HL-60/S4 treated with retinoic acid at 250 ng/mL for 4 days and 3 days (cell line): ENCODE results near the gene IL4I1.

Experiments
- in situ Hi-C: fragments of 300-500 bp; cut with MboI; formaldehyde crosslinking; loops from 2 replicates; pipeline ENCODE4 v1.7.0; 2022; ENCODE audit warnings: low sequenced_read_pairs

Gene IL4I1

GRCh38 chr19:49866933-49867782 lies 29.5 kb downstream of the IL4I1 start, which contains the start of gene PNKP:
Gene PNKP (minus strand): TSS chr19:49867576. CDS start chr19:49867204, 372 bp downstream.
- in situ Hi-C loops, result no loop called here

GRCh38 chr19:49864890-49865289 lies 31.8 kb downstream of the IL4I1 start:
- in situ Hi-C loops, result no loop called here

GRCh38 chr19:49863935-49864320 lies 32.8 kb downstream of the IL4I1 start:
- in situ Hi-C loops, result no loop called here

GRCh38 chr19:49863254-49863934 lies 33.3 kb downstream of the IL4I1 start:
- in situ Hi-C loops, result no loop called here

- in situ Hi-C loops, result no loop called here
These were observed 34.1 kb downstream of the IL4I1 start for GRCh38 chr19:49862391-49863253.

- in situ Hi-C loops, result no loop called here
These were observed 34.9 kb downstream of the IL4I1 start for GRCh38 chr19:49861541-49862378.

GRCh38 chr19:49861107-49861506 lies 35.6 kb downstream of the IL4I1 start:
- in situ Hi-C loops, result no loop called here

GRCh38 chr19:49860336-49861102 lies 36.2 kb downstream of the IL4I1 start:
- in situ Hi-C loops, result no loop called here

- in situ Hi-C loops, result no loop called here
These were observed 36.9 kb downstream of the IL4I1 start for GRCh38 chr19:49859682-49860335.

GRCh38 chr19:49858088-49858985 lies 38.4 kb downstream of the IL4I1 start:
- in situ Hi-C loops, result no loop called here

GRCh38 chr19:49857838-49858087 lies 38.9 kb downstream of the IL4I1 start:
- in situ Hi-C loops, result no loop called here

GRCh38 chr19:49857061-49857837 lies 39.4 kb downstream of the IL4I1 start:
- in situ Hi-C loops, result no loop called here

GRCh38 chr19:49856574-49857021 lies 40.1 kb downstream of the IL4I1 start:
- in situ Hi-C loops, result no loop called here

- in situ Hi-C loops, result no loop called here
These were observed 40.8 kb downstream of the IL4I1 start for GRCh38 chr19:49855676-49856573.

- in situ Hi-C loops, result no loop called here
These were observed 41.4 kb downstream of the IL4I1 start for GRCh38 chr19:49855277-49855675.
